ENCODE results near the gene CPT1B.
"Not testable (repeated sequence)": the region's sequence is repeated elsewhere in the genome, so short reads cannot be mapped to it uniquely, and the experiment has no call there.

DNA sequence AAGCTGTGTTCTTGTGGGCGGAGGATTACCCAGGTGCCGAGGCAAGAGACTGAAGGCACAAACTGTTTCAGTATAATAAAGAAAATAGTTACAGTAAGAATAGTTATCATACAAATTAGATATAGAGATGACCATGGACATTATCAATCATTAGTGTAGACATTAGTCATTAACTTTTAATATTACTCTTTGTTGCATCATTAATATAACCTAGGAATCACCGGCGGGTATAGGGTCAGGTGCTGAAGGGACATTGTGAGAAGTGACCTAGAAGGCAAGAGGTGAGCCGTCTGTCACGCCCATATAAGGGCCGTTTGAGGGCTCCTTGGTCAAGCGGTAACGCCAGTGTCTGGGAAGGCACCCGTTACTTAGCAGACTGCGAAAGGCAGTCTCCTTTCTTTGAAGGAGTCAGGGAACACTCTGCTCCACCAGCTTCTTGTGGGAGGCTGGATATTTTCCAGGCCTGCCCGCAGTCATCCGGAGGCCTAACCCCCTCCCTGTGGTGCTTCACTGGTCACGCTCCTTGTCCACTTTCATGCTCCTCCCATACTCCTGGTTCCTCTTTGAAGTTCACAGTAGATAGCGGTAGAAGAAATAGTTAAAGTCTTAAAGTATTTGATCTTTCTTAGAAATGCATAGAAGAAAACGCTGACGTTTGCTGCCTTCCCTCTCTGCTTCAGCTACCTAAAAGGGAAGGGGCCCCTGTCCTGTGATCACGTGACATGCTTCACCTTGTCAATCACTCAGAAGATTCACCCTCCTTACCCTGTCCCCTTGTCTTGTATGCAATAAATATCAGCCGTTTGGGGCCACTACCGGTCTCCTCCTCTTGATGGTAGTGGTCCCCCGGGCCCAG lies 44.1 kb downstream of the CPT1B start:
- TF ChIP-seq, protein P1, sequence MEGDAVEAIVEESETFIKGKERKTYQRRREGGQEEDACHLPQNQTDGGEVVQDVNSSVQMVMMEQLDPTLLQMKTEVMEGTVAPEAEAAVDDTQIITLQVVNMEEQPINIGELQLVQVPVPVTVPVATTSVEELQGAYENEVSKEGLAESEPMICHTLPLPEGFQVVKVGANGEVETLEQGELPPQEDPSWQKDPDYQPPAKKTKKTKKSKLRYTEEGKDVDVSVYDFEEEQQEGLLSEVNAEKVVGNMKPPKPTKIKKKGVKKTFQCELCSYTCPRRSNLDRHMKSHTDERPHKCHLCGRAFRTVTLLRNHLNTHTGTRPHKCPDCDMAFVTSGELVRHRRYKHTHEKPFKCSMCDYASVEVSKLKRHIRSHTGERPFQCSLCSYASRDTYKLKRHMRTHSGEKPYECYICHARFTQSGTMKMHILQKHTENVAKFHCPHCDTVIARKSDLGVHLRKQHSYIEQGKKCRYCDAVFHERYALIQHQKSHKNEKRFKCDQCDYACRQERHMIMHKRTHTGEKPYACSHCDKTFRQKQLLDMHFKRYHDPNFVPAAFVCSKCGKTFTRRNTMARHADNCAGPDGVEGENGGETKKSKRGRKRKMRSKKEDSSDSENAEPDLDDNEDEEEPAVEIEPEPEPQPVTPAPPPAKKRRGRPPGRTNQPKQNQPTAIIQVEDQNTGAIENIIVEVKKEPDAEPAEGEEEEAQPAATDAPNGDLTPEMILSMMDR (conservative IDR thresholded peaks at IDR 0.05): not testable (repeated sequence)
- TF ChIP-seq ZFX (IDR thresholded peaks at IDR 0.05): not testable (repeated sequence)

Data from C4-2B (cell line).